Neural progenitor cell (in vitro differentiated cells): ENCODE data around the gene SIRT6.

Experiments used
- EZH2 ChIP-seq: fragments of 200-600 bp; sonication (generic); IDR thresholded peaks from 2 replicates; pipeline ENCODE4 v1.6.1; 2017; ENCODE audit warnings: antibody characterized with exemption, mild to moderate bottlenecking, moderate library complexity
- EZH2phosphoT487 ChIP-seq: fragments of 200-600 bp; sonication (generic); IDR thresholded peaks from 2 replicates; pipeline ENCODE4 v1.6.1; 2017; ENCODE audit warnings: antibody characterized with exemption
- TF ChIP-seq, protein P1 (sequence below): fragments of 200-600 bp; sonication (generic); IDR thresholded peaks from 2 replicates; pipeline ENCODE4 v1.5.1; 2017; ENCODE audit warnings: antibody characterized with exemption, mild to moderate bottlenecking

DNA sequence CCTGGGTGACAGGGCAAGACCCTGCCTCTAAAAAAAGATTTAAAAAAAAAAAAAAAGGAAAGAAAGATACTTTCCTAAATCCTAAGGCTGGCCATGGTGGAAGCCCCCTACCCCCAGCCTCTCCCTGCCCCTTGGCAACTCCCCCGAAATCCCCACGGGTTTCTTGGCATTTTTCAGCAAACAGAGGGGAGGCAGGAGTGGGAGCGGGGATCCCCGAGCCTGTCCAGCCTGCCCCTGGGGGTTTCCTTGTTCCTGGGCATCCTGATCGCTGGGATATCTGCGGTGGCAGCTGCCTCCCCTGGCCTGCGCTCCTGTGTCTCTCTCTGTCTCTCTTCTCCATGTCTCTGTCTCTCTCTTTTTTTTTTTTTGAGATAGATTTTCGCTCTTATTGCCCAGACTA is 43.5 kb upstream of the SIRT6 start:
- TF ChIP-seq, protein P1, sequence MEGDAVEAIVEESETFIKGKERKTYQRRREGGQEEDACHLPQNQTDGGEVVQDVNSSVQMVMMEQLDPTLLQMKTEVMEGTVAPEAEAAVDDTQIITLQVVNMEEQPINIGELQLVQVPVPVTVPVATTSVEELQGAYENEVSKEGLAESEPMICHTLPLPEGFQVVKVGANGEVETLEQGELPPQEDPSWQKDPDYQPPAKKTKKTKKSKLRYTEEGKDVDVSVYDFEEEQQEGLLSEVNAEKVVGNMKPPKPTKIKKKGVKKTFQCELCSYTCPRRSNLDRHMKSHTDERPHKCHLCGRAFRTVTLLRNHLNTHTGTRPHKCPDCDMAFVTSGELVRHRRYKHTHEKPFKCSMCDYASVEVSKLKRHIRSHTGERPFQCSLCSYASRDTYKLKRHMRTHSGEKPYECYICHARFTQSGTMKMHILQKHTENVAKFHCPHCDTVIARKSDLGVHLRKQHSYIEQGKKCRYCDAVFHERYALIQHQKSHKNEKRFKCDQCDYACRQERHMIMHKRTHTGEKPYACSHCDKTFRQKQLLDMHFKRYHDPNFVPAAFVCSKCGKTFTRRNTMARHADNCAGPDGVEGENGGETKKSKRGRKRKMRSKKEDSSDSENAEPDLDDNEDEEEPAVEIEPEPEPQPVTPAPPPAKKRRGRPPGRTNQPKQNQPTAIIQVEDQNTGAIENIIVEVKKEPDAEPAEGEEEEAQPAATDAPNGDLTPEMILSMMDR, result no peak
- TF ChIP-seq EZH2phosphoT487 (no peak), EZH2 (no peak)
